Thymus (tissue), 11 donors: ENCODE results near the gene DUSP9. TPM values are rescaled to one million over a fixed set of nuclear protein-coding genes. Genes with fewer than 3 reads are reported as not detected.
"Not testable (repeated sequence)": the region's sequence is repeated elsewhere in the genome, so short reads cannot be mapped to it uniquely, and the experiment has no call there.

Experiments used
- DNase-seq, 9 donors: peaks; one replicate each; pipeline ENCODE4 v3.0.0-alpha.2; 2013; ENCODE audit warnings: low spot score in 9 of 9, low read depth in 6 of 9, missing footprints in 1 of 9
- H3K27ac ChIP-seq, 2 donors: one replicate each; pipeline ENCODE4 v1.5.1; 2013; ENCODE audit warnings: control low read depth in 1 of 2, low read depth in 1 of 2, low read length in 1 of 2, mild to moderate bottlenecking in 1 of 2, moderate library complexity in 1 of 2
- H3K27me3 ChIP-seq, 2 donors: one replicate each; pipeline ENCODE4 v1.5.1; 2013; ENCODE audit warnings: low read length in 1 of 2; ENCODE audit not compliant: control insufficient read depth in 2 of 2, insufficient read depth in 1 of 2
- H3K36me3 ChIP-seq, 2 donors: one replicate each; pipeline ENCODE4 v1.5.1; 2013; ENCODE audit warnings: low read length in 1 of 2, mild to moderate bottlenecking in 1 of 2, moderate library complexity in 1 of 2; ENCODE audit not compliant: control insufficient read depth in 2 of 2, insufficient read depth in 2 of 2
- H3K4me1 ChIP-seq, 2 donors: one replicate each; pipeline ENCODE4 v1.5.1; 2013; ENCODE audit warnings: low read length in 2 of 2; ENCODE audit not compliant: control insufficient read depth in 2 of 2, insufficient read depth in 2 of 2
- H3K4me3 ChIP-seq, 2 donors: one replicate each; pipeline ENCODE4 v1.5.1; 2013; ENCODE audit warnings: low read length in 2 of 2, control low read depth in 1 of 2, mild to moderate bottlenecking in 1 of 2
- H3K9me3 ChIP-seq, 2 donors: one replicate each; pipeline ENCODE4 v1.5.1; 2013; ENCODE audit warnings: low read length in 1 of 2, mild to moderate bottlenecking in 1 of 2; ENCODE audit not compliant: control insufficient read depth in 2 of 2, insufficient read depth in 1 of 2
- WGBS: extraction: QIAGEN DNeasy Blood & Tissue Kit; methylation state at CpG from one replicate; pipeline ENCODE4 v1.1.7; 2013; 5-methylcytosine and 5-hydroxymethylcytosine counted together
- polyA plus RNA-seq: library from polyadenylated mRNA; stranded (reverse); fragments of 200-250 nt; gene quantifications from one replicate; pipeline ENCODE4 v1.2.3, GENCODE V29; 2013
- total RNA-seq: library from RNA; stranded (reverse); fragments of 120-200 nt; gene quantifications from one replicate; pipeline ENCODE4 v1.2.4, GENCODE V29; 2013
- donor health status: healthy.

The DUSP9 gene
- total and polyA plus RNA-seq, 2 donors: 0.07 to 1.7 TPM

DNA sequence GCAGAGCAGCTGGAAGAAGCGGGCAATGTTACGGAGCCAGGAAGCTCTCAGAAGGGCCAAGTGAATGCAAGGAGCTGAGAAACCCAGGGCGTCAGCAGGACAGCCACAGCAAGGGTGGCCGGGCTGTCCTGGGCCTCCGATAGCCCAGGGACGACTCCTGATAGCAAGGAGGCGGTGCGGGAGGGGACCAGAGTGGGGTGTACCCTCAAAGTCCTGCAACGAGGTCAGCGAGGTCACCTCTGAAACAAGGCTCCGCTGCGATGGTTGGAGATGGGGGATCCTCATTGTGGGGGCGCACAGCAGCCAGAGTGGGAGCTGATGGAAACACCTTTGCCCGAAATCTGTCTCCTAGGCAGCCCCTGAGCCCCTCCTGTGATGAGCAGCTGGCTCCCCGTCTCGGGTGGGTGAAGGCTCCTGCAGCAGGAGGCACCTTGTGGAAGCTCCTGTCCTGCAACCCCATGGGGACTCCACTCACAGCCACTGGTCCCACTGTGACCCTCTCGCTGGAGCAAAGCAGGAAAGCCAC, 43.8 kb upstream of the DUSP9 start:
- Histone ChIP-seq H3K4me1 (peaks cover 0 to 9% of the 10 kb centered on the region in 2 donors), H3K4me3 (no peak overlapping the region), H3K27me3 (peaks cover 0 to 2% of the 10 kb centered on the region in 2 donors), H3K27ac (no peak overlapping the region), H3K9me3 (no peaks in the 10 kb centered on the region), H3K36me3 (no peaks in the 10 kb centered on the region)
- WGBS: 99% methylated on average over 17 of the region's 17 CpGs
- no peak for DNase-seq

DNA sequence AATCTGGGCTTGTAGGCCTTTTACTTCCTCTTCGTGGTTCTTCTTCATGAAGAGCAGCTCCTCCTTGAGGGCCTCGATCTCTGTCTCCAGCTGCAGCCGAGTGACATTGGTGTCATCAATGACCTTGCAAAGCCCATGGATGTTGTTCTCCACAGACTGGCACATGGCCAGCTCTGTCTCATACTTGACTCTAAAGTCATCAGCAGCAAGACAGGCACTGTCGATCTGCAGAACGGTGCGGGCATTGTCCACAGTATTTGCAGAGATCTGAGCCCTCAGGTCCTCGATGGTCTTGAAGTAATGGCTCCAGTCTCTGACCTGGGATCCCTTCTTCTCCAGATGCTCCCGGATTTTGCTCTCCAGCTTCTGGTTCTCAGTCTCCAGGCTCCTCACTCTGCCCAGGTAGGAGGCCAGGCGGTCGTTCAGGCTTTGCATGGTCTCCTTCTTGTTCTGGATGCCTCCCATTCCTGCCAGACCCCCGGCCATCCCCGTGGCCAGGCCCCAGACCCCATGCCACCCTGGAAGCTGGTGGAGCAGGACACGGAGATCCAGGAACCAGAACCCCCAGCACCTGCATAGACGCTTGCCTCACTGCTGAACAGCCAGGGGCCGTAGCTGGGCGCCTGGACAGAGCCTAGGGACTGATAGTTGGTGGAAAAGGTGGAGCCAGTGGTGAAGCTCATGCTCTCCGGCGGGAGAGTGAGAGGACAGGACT, 42.2 kb upstream of the DUSP9 start:
- H3K4me1 ChIP-seq: peaks cover 0 to 11% of the 10 kb centered on the region in 2 donors
- not testable (repeated sequence) for H3K36me3 ChIP-seq, H3K27ac ChIP-seq, H3K27me3 ChIP-seq, H3K4me3 ChIP-seq, DNase-seq, H3K9me3 ChIP-seq
- 87% methylated on average over 18 of the region's 18 CpGs for WGBS

DNA sequence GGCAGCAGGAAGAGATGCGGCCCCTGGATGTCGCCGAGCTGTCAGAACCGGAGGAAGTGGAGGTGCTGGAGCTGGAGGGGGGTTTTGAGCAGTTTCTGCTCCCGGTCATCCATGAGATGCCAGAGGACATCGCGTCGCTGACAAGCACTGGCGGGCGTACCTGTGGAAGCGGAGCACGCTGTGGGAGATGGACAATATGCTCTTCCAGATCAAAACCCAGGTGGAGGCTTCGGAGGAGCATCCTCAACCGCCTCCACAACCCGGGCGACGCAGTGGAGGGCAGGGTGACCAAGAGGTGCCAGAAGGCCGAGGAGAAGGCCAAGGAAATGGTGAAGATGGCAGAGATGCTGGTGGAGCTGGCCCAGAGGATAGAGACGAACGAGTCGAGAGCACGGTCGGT, 40.5 kb upstream of the DUSP9 start:
- H3K27me3 ChIP-seq: peaks cover 0 to 19% of the 10 kb centered on the region in 2 donors
- 91% methylated on average over 23 of the region's 23 CpGs for WGBS
- no peak for DNase-seq
- H3K4me3 ChIP-seq: no peak overlapping the region
- peaks cover 0 to 8% of the 10 kb centered on the region in 2 donors for H3K4me1 ChIP-seq
- H3K9me3 ChIP-seq: no peaks in the 10 kb centered on the region
- no peak overlapping the region for H3K27ac ChIP-seq
- no peaks in the 10 kb centered on the region for H3K36me3 ChIP-seq

DNA sequence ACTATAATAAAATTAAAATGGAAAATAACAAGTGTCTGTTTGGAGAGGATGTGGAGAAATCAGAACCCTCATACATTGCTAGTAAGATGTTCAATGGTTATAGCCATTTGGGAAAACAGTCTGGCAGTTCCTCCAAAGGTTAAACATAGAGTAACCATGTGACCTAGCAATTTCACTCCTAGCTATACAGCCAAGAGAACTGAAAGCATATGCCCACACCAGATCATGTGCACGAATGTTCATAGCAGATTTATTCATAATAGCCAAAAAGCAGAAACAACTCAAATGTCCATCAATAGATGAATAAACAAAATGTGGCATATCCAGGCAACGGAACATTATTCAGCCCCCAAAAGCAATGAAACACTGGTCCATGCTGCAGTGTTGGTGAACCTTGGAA, 38.6 kb upstream of the DUSP9 start:
- no peak for DNase-seq
- no peak overlapping the region for H3K27ac ChIP-seq
- H3K27me3 ChIP-seq: peaks cover 0 to 33% of the 10 kb centered on the region in 2 donors
- H3K4me1 ChIP-seq: peaks cover 0 to 8% of the 10 kb centered on the region in 2 donors
- no peak overlapping the region for H3K4me3 ChIP-seq
- 88% methylated on average over 2 of the region's 2 CpGs for WGBS
- no peaks in the 10 kb centered on the region for H3K36me3 ChIP-seq
- H3K9me3 ChIP-seq: no peaks in the 10 kb centered on the region

DNA sequence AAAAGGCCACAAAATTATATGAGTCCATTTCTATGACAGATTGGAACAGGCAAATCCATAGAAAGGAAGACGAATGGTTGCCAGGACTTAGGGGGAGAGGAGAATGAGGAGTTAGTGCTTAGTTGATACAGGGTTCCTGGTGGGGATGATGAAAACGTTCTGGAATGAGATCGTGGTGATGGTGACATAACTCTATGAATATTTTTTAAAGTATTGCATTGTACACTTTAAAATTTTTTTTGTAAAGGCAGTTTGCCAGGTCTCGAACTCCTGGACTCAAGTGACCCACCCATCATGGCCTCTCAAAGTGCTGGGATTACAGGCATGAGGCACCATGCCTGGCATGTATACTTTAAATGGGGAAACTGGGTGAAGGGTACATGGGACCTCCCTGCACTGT, 38.2 kb upstream of the DUSP9 start:
- 94% methylated on average over 4 of the region's 4 CpGs for WGBS
- H3K36me3 ChIP-seq: no peaks in the 10 kb centered on the region
- peaks cover 0 to 8% of the 10 kb centered on the region in 2 donors for H3K4me1 ChIP-seq
- H3K4me3 ChIP-seq: no peak overlapping the region
- no peak overlapping the region for H3K27ac ChIP-seq
- no peak for DNase-seq
- H3K9me3 ChIP-seq: no peaks in the 10 kb centered on the region
- peaks cover 0 to 34% of the 10 kb centered on the region in 2 donors for H3K27me3 ChIP-seq

DNA sequence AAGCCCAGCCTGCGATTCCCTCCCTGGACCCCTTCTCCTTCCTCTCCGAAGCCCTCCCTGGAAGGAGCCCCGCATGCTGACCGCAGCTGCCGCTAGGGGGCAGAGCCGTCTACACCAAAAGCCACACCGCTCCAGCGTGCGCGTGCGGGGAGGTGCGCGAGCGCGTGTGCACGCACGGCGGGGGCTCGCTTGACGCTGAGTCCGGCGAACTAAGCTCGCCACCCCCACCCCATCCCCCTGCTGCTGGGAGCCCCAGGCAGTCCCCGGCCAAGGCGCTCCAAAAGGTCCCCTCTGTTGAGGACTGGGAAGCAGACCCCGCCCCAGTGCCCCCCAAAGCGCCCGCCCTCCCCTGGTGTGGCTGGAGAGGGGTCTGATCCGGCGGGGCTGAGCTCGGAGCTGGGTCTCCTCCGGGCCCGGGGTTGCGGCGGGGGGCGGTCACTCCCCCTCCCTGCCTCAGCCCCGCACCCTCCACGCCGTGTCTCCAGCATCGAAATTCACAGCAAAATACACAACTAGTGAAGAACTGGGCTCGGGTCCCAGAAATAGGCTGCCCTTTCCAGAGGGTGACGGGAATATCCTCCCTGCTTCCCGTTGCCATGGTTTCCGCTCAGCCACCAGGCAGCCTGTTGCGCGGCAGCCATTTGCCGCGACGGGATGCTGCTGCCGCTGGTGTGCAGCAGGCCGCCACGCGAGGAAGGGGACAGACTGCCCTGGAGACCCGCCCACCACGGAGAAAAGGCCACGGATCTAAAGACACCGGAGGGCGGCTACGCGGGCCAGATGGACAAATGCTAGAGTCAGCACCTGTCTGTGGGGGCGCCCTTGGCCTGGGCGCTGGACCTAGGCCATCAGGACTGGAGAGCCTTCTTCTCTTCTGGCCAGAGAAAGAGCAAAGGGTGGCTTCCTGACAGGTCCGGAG, 36.8 kb upstream of the DUSP9 start:
- peak in 7 of 9 donors; percentile 30 to 77 (median 51) for DNase-seq
- Histone ChIP-seq H3K27ac (no peak overlapping the region), H3K4me3 (peak overlapping the region; percentile 10 to 44)

DNA sequence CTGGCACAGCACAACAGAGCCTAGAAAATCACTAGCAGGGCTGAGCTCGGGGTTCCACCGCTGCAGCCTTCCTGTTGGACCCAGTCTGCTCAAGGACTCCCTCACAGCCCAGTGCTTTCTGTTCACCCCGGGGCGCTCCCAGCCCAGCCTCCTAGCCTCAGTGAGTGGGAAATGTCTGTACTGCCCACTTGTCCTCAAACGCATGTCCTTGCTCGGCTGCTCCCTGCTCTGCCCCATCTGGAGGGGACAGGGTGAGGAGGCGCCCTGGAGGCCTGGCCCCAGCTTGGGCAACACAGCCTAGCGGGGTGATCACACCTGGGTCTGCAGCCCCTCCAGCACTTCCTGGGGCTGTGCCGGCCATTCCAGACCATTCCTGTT, 36.2 kb upstream of the DUSP9 start:
- no peak for DNase-seq
- H3K4me3 ChIP-seq: no peak overlapping the region
- no peaks in the 10 kb centered on the region for H3K9me3 ChIP-seq

More for the DNA sequence above, 36.8 kb upstream of the DUSP9 start:
- 7% methylated on average over 62 of the region's 63 CpGs for WGBS
- no peaks in the 10 kb centered on the region for H3K36me3 ChIP-seq
- peaks cover 0 to 8% of the 10 kb centered on the region in 2 donors for H3K4me1 ChIP-seq
- no peaks in the 10 kb centered on the region for H3K9me3 ChIP-seq
- peaks cover 0 to 40% of the 10 kb centered on the region in 2 donors for H3K27me3 ChIP-seq

DNA sequence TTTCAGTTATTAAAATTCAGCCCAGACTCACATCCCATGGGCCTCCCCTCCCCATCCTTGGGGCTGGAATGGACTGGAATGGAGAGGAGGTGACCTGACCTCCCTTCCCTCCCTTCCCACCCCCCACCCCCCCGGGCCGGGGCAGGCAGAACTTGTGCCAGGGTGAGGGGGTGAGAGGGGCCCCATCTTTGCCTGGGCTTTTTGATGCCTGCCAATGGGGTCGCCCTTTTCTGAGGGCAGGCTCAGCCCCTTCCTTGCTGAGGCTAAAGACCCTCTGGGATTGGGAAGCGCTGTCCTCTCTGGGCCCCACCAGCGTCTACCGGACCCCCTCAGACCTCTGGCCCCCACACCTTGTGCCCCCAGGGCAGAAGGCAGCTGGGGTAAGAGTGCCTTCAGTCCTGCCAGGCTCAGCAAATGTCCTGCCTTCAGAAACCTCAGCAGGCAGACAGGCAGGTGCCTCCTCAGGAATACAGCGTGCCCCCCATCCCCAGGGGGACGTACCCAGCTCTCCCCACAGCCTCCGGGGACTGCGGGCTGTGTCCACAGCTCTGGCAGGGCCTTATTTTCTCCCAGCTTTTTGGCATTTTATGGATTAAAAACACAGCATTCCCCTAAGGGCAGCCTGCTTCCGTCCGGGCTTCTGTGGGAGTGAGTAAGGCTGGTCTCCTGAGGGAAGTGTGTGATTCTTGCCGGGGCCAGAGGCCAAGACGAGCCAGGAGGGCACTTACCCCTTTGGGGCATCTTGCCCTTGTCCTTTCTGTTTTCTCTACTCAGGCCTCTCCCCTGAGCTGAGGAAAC, 35.5 kb upstream of the DUSP9 start:
- Histone ChIP-seq H3K4me3 (no peak overlapping the region), H3K27ac (no peak overlapping the region), H3K4me1 (peaks cover 0 to 8% of the 10 kb centered on the region in 2 donors), H3K36me3 (no peaks in the 10 kb centered on the region), H3K27me3 (peaks cover 0 to 41% of the 10 kb centered on the region in 2 donors), H3K9me3 (no peaks in the 10 kb centered on the region)
- WGBS: 92% methylated on average over 14 of the region's 14 CpGs
- DNase-seq: no peak

More for the DNA sequence above, 36.2 kb upstream of the DUSP9 start:
- Histone ChIP-seq H3K27ac (no peak overlapping the region), H3K27me3 (peaks cover 0 to 40% of the 10 kb centered on the region in 2 donors), H3K4me1 (peaks cover 0 to 8% of the 10 kb centered on the region in 2 donors), H3K36me3 (no peaks in the 10 kb centered on the region)
- WGBS: 93% methylated on average over 9 of the region's 9 CpGs
